HepG2 (cell line): Measurements from ENCODE around the gene ZBP1. TPM values are rescaled to one million over a fixed set of nuclear protein-coding genes. Genes with fewer than 3 reads are reported as not detected.

Experiments used
- ATF1 ChIP-seq: IDR thresholded peaks from 2 replicates; pipeline ENCODE4 v1.6.1; 2016; ENCODE audit warnings: mild to moderate bottlenecking, control low read depth
- DNMT3B ChIP-seq: conservative IDR thresholded peaks from 2 replicates; pipeline ENCODE4 v1.6.1; 2016; ENCODE audit warnings: missing biosample characterization, control low read depth
- GRHL1 ChIP-seq: sonication (generic); formaldehyde crosslinking; conservative IDR thresholded peaks from 2 replicates; pipeline ENCODE4 v1.8.0; 2022; ENCODE audit warnings: missing genetic modification reagents
- HNRNPK ChIP-seq: fragments of 200-400 bp; formaldehyde crosslinking; IDR thresholded peaks from 2 replicates; pipeline ENCODE4 v1.6.1; 2018; ENCODE audit warnings: low read length, low read depth, moderate library complexity, mild to moderate bottlenecking; ENCODE audit not compliant: poor library complexity, severe bottlenecking
- JDP2 ChIP-seq: sonication (generic); formaldehyde crosslinking; IDR thresholded peaks from 2 replicates; pipeline ENCODE4 v1.8.1; 2022; ENCODE audit warnings: missing genetic modification reagents, borderline replicate concordance
- KLF11 ChIP-seq: IDR thresholded peaks from 2 replicates; pipeline ENCODE4 v1.6.1; 2016; ENCODE audit warnings: missing compliant biosample characterization
- MIER3 ChIP-seq: IDR thresholded peaks from 2 replicates; pipeline ENCODE4 v1.6.1; 2016; ENCODE audit warnings: missing compliant biosample characterization, borderline replicate concordance
- ONECUT2 ChIP-seq: sonication (generic); formaldehyde crosslinking; IDR thresholded peaks from 2 replicates; pipeline ENCODE4 v1.4.0; 2020; ENCODE audit warnings: missing genetic modification reagents
- TARDBP ChIP-seq: sonication (generic); formaldehyde crosslinking; IDR thresholded peaks from 2 replicates; pipeline ENCODE4 v1.8.0; 2022; ENCODE audit warnings: mild to moderate bottlenecking, missing genetic modification reagents
- ZC3H13 ChIP-seq: sonication (generic); formaldehyde crosslinking; IDR thresholded peaks from 2 replicates; pipeline ENCODE4 v1.8.1; 2023; ENCODE audit warnings: mild to moderate bottlenecking, missing genetic modification reagents, moderate library complexity
- ZFAT ChIP-seq: sonication (generic); formaldehyde crosslinking; conservative IDR thresholded peaks from 2 replicates; pipeline ENCODE4 v1.8.1; 2023; ENCODE audit warnings: missing genetic modification reagents, inconsistent platforms
- ZNF205 ChIP-seq: IDR thresholded peaks from 2 replicates; pipeline ENCODE4 v1.6.1; 2018; ENCODE audit warnings: missing biosample characterization, missing genetic modification reagents
- ZNF224 ChIP-seq: sonication (generic); formaldehyde crosslinking; IDR thresholded peaks from 2 replicates; pipeline ENCODE4 v1.5.0; 2020; ENCODE audit warnings: mild to moderate bottlenecking, missing genetic modification reagents
- ZNF260 ChIP-seq: sonication (generic); formaldehyde crosslinking; IDR thresholded peaks from 2 replicates; pipeline ENCODE4 v1.4.0; 2020; ENCODE audit warnings: missing genetic modification reagents, low read depth, mild to moderate bottlenecking, borderline replicate concordance
- ZNF280D ChIP-seq: sonication (generic); formaldehyde crosslinking; IDR thresholded peaks from 2 replicates; pipeline ENCODE4 v1.5.1; 2020; ENCODE audit warnings: mild to moderate bottlenecking, missing genetic modification reagents
- ZNF619 ChIP-seq: sonication (generic); formaldehyde crosslinking; IDR thresholded peaks from 2 replicates; pipeline ENCODE4 v1.4.0; 2020; ENCODE audit warnings: mild to moderate bottlenecking, missing genetic modification reagents
- ZNF672 ChIP-seq: sonication (generic); formaldehyde crosslinking; IDR thresholded peaks from 2 replicates; pipeline ENCODE4 v1.8.1; 2022; ENCODE audit warnings: missing genetic modification reagents
- ZNF782 ChIP-seq: sonication (generic); formaldehyde crosslinking; IDR thresholded peaks from 2 replicates; pipeline ENCODE4 v1.4.0; 2020; ENCODE audit warnings: missing genetic modification reagents, mild to moderate bottlenecking, borderline replicate concordance
- ZNF790 ChIP-seq: sonication (generic); formaldehyde crosslinking; IDR thresholded peaks from 2 replicates; pipeline ENCODE4 v1.8.0; 2022; ENCODE audit warnings: missing genetic modification reagents, mild to moderate bottlenecking, borderline replicate concordance
- ZSCAN25 ChIP-seq: sonication (generic); formaldehyde crosslinking; IDR thresholded peaks from 2 replicates; pipeline ENCODE4 v1.8.0; 2022; ENCODE audit warnings: mild to moderate bottlenecking, missing genetic modification reagents
- ZSCAN30 ChIP-seq: sonication (generic); formaldehyde crosslinking; IDR thresholded peaks from 2 replicates; pipeline ENCODE4 v1.5.0; 2020; ENCODE audit warnings: mild to moderate bottlenecking, missing genetic modification reagents
- ZUFSP ChIP-seq: sonication (generic); formaldehyde crosslinking; IDR thresholded peaks from 2 replicates; pipeline ENCODE4 v1.9.0; 2021; ENCODE audit warnings: missing genetic modification reagents, mild to moderate bottlenecking, borderline replicate concordance
- polyA plus RNA-seq, 8 experiments: library from polyadenylated mRNA; depleted of rRNA in 3 of 8; stranded (reverse) in 7 of 8; unstranded in 1 of 8; fragments of >200 nt; fragmentation: Illumina TruSeq in 4 of 8; extraction: Trizol in 4 of 8; gene quantifications; 2 replicates each; pipeline versions ENCODE4 v1.2.1 to v1.2.3, GENCODE V29; 2011 to 2016; ENCODE audit warnings: low read depth in 4 of 8, missing spikeins in 1 of 8, mixed read lengths in 1 of 8; ENCODE audit not compliant: insufficient read depth in 1 of 8
- total RNA-seq, 5 experiments: library from RNA; depleted of rRNA; stranded (reverse); fragments of >200 nt; fragmentation: Illumina TruSeq; extraction: Trizol; gene quantifications; 2 replicates each; pipeline ENCODE4 v1.2.3, GENCODE V29; 2016; ENCODE audit warnings: low read depth in 1 of 5
- TF ChIP-seq, protein P1 (sequence below): sonication (generic); formaldehyde crosslinking; IDR thresholded peaks from 2 replicates; pipeline ENCODE4 v1.8.1; 2023; ENCODE audit warnings: mild to moderate bottlenecking, missing genetic modification reagents

The ZBP1 gene
- total and polyA plus RNA-seq, 2 of the 13 experiments (the other 11 are each of a cell fraction or from before 2014, with no cell fraction given), result not detected

DNA sequence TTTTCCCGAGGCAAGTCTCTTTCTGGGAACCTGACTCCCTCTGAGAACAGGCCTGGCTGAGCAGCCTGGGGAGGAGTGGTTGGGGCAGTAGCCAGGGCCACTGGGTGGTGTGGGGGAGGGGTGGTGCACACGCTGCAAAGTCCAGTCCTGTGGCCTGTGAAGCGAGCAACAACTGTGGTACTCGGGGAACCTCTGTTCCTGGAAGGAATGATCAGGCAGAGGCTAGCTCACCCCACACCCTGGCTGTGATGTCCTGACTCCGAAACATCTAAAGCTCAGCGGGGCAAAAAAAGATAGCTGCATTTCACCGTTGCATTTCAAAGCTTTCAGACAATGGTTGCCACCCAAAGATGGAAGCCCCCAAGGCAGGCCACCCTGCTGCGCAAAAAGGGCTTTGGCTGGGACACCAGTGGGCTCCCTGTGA, 33.8 kb downstream of the ZBP1 start (continued):
- TF ChIP-seq ZNF280D (CRISPR knock-in tag) (peak; percentile 75; the same call in 1 of the 2 replicates), GRHL1 (CRISPR knock-in tag) (no peak), ZC3H13 (CRISPR knock-in tag) (no peak), ZSCAN30 (no peak), ONECUT2 (CRISPR knock-in tag) (0 out of 2 replicates have a peak, but pooled peaks have one; percentile 13), DNMT3B (CRISPR knock-in tag) (no peak), ZSCAN25 (CRISPR knock-in tag) (peak; percentile 46; the same call in 1 of the 2 replicates), ZNF260 (CRISPR knock-in tag) (no peak), ZNF205 (peak; percentile 59; the same call in 1 of the 2 replicates), ZFAT (CRISPR knock-in tag) (no peak), HNRNPK (no peak), ZNF619 (CRISPR knock-in tag) (no peak), ZNF672 (CRISPR knock-in tag) (no peak), TARDBP (peak; percentile 78; the same call in 1 of the 2 replicates), ZNF790 (CRISPR knock-in tag) (no peak), ZNF224 (no peak), ATF1 (no peak), MIER3 (CRISPR knock-in tag) (peak; percentile 44; the same call in 1 of the 2 replicates), ZNF782 (CRISPR knock-in tag) (0 out of 2 replicates have a peak, but pooled peaks have one; percentile 27), ZUFSP (CRISPR knock-in tag) (no peak), JDP2 (CRISPR knock-in tag) (no peak), KLF11 (CRISPR knock-in tag) (no peak)
- TF ChIP-seq, protein P1, sequence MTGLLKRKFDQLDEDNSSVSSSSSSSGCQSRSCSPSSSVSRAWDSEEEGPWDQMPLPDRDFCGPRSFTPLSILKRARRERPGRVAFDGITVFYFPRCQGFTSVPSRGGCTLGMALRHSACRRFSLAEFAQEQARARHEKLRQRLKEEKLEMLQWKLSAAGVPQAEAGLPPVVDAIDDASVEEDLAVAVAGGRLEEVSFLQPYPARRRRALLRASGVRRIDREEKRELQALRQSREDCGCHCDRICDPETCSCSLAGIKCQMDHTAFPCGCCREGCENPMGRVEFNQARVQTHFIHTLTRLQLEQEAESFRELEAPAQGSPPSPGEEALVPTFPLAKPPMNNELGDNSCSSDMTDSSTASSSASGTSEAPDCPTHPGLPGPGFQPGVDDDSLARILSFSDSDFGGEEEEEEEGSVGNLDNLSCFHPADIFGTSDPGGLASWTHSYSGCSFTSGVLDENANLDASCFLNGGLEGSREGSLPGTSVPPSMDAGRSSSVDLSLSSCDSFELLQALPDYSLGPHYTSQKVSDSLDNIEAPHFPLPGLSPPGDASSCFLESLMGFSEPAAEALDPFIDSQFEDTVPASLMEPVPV (CRISPR knock-in tag), result no peak
